Measurements from ENCODE around the gene PNMA8B. TPM values are rescaled to one million over a fixed set of nuclear protein-coding genes. Genes with fewer than 3 reads are reported as not detected.

PNMA8B gene
- polyA plus RNA-seq, 1 of the 3 experiments (the other 2 are of a cell fraction), result 0.92 TPM

DNA sequence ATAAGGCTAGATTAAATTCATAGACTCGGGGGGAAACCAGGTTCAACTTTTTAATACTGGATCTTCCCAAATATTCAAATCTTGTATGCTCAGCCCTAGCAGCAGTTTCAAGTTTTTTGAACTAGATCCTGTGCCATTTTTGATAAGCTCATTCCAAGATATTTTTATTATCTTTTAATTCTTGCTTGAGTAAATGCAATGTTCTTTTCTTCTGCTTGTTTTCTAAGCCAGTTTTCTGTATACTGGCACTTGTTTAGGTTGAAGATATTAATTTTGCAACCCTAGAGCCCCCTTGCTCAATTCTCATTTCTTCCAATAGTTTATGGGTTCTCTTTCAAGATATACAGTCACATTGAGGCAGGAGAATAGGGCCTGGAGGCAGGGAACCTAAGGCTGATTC is 53.8 kb downstream of the PNMA8B start:
- H3K4me2 ChIP-seq, result no peak overlapping the region
- no peaks in the 10 kb centered on the region for H3K79me2 ChIP-seq (ENCODE audit: insufficient read depth)
- no peaks in the 10 kb centered on the region for H3K27me3 ChIP-seq (ENCODE audit: insufficient read depth)
- no peaks in the 10 kb centered on the region for H3K36me3 ChIP-seq (replicated peaks in 1 of 2; ENCODE audit: control insufficient read depth in 1 of 2, insufficient read depth in 2 of 2, low read length in 1 of 2)
- 0 out of 4 replicates have a peak, but pooled peaks cover 0 to 5% of the 10 kb centered on the region in 2 experiments for H3K4me1 ChIP-seq (ENCODE audit: control insufficient read depth in 1 of 2, insufficient read depth in 2 of 2, low read depth in 1 of 2, low read length in 1 of 2)
- H3K9ac ChIP-seq, result no peak overlapping the region
- DNase-seq, result no peak
- H3F3A ChIP-seq (replicated peaks; ENCODE audit: insufficient read depth), result peaks cover 5% of the 10 kb centered on the region
- ChIA-PET CTCF (interaction anchor here (0.7 to 2.0 kb wide), 2 partner anchors 46 to 95 kb away, joined by 3 to 4 read pairs; no protein-coding TSS in a partner anchor), POLR2A (no interaction called here)
- no peak overlapping the region for H2AFZ ChIP-seq (ENCODE audit: low read depth)
- H4K20me1 ChIP-seq (ENCODE audit: insufficient read depth), result no peaks in the 10 kb centered on the region
- no peak overlapping the region for H3K27ac ChIP-seq (ENCODE audit: low read depth in 2 of 2, low read length in 1 of 2)
- no peak overlapping the region for H3K4me3 ChIP-seq (ENCODE audit: low read depth in 2 of 2, low read length in 1 of 2)
- no peaks in the 10 kb centered on the region for H3K9me3 ChIP-seq
- H3K9me2 ChIP-seq, result no peaks in the 10 kb centered on the region
- WGBS (ENCODE audit: low lambda C conversion rate), result 71% methylated on average over 1 of the region's 1 CpG
- TF ChIP-seq, protein P1, sequence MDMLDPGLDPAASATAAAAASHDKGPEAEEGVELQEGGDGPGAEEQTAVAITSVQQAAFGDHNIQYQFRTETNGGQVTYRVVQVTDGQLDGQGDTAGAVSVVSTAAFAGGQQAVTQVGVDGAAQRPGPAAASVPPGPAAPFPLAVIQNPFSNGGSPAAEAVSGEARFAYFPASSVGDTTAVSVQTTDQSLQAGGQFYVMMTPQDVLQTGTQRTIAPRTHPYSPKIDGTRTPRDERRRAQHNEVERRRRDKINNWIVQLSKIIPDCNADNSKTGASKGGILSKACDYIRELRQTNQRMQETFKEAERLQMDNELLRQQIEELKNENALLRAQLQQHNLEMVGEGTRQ (IDR thresholded peaks at IDR 0.05; ENCODE audit: borderline replicate concordance, low read depth, low read length), result no peak
- TF ChIP-seq FOXJ3 (CRISPR knock-in tag; IDR thresholded peaks at IDR 0.05) (no peak), RFX5 (IDR thresholded peaks at IDR 0.05; ENCODE audit: low read length) (no peak)
- TF ChIP-seq, protein P2, sequence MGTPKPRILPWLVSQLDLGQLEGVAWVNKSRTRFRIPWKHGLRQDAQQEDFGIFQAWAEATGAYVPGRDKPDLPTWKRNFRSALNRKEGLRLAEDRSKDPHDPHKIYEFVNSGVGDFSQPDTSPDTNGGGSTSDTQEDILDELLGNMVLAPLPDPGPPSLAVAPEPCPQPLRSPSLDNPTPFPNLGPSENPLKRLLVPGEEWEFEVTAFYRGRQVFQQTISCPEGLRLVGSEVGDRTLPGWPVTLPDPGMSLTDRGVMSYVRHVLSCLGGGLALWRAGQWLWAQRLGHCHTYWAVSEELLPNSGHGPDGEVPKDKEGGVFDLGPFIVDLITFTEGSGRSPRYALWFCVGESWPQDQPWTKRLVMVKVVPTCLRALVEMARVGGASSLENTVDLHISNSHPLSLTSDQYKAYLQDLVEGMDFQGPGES (IDR thresholded peaks at IDR 0.05; ENCODE audit: low read depth, low read length), result no peak

Other genes with a start within 250 kb of the PNMA8B start
- 0.92 and 0.96 TPM in 2 replicates for gene HIF3A, start 198.8 kb downstream of the PNMA8B start, polyA plus RNA-seq (2012; rRNA removed)
- 131 and 162 TPM in 2 replicates for gene PPP5C, start 148.8 kb downstream of the PNMA8B start, polyA plus RNA-seq (2012; rRNA removed)
- 0.03 TPM in 1 of 2 replicates, not detected in the other for gene CCDC8, start 82.3 kb downstream of the PNMA8B start, polyA plus RNA-seq (2012; rRNA removed)
- 1.3 and 1.6 TPM in 2 replicates for gene PNMA8C, start 66.9 kb downstream of the PNMA8B start, polyA plus RNA-seq (2012; rRNA removed)
- 10.2 and 13.8 TPM in 2 replicates for gene PNMA8A, start 24.3 kb downstream of the PNMA8B start, polyA plus RNA-seq (2012; rRNA removed)
- 445 and 495 TPM in 2 replicates for gene CALM3, start 105.5 kb upstream of the PNMA8B start, polyA plus RNA-seq (2012; rRNA removed)
- 2.5 and 3.3 TPM in 2 replicates for gene PTGIR, start 129.2 kb upstream of the PNMA8B start, polyA plus RNA-seq (2012; rRNA removed)
- not detected in 2 replicates for gene GNG8, start 140.3 kb upstream of the PNMA8B start, polyA plus RNA-seq (2012; rRNA removed)
- 9.5 and 10.6 TPM in 2 replicates for gene DACT3, start 165.3 kb upstream of the PNMA8B start, polyA plus RNA-seq (2012; rRNA removed)
- 14.1 and 21.4 TPM in 2 replicates for gene PRKD2, start 221.2 kb upstream of the PNMA8B start, polyA plus RNA-seq (2012; rRNA removed)